Dedifferentiated amniotic fluid mesenchymal stem cell (primary cell): Measurements from ENCODE around the gene SPACDR.
A peak's percentile ranks its signal among the peaks of the same experiment; 100 is the strongest.
"Not testable (repeated sequence)": the region's sequence is repeated elsewhere in the genome, so short reads cannot be mapped to it uniquely, and the experiment has no call there.

ENCODE experiments used
- DNase-seq: peaks from one replicate; pipeline ENCODE4 v3.0.0-alpha.2; 2016; ENCODE audit errors: extremely low spot score

SPACDR gene

DNA sequence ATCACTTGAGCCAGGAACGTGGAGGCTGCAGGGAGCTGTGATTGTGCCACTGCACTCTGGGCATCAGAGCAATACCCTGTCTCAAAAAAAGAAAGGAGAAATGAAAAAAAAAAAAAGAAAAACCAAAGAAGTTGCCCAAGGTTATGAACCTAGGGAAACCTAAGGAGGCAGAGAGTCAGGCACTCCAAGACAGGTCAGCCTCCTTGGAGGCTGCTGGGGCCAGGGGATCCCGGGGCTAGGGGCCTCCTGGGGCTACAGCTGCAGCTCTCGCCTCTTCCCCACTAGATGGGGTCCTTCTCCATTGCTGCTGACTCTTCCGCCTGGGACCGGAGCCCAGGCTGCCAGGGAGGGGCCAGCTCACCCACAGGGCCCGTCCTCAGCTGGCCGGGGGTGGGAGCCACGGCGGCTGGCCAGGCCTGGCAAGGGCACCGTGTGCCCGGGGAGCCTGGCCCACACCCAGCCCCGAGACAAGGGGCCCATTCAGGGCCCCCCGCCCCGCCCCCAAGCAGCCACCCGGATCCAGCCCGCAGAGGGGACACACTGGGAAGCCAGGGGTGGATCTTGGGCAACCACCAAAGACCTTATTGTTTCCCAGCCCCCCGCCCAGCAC lies 1.7 kb upstream of the SPACDR start:
- peak; percentile 80 for DNase-seq

- no peak for DNase-seq
These were observed 1.2 kb upstream of the SPACDR start for GRCh38 chr7:100465299-100465698.

DNA sequence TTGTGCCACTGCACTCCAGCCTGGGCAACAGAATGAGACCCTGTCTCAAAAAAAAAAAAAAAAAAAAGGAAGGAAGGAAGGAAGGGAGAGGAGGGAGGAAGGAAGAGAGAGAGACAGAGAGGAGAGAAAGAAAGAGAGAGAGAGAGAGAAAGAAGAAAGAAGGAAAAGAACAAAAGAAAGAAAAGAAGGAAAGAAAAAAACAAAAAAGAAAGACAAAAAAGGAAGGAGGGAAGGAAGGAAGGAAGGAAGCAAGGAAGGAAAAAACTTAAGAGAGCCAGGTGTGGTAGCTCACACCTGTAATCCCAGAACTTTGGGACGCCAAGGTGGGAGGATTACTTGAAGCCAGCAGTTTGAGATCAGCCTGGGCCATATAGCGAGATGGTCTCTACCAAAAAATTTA lies 731 bp upstream of the SPACDR start:
- no peak for DNase-seq

GRCh38 chr7:100457033-100457432 lies 7.0 kb downstream of the SPACDR start:
- no peak for DNase-seq

GRCh38 chr7:100456562-100456961 lies 7.5 kb downstream of the SPACDR start:
- DNase-seq: no peak

GRCh38 chr7:100455206-100455605 lies 8.9 kb downstream of the SPACDR start:
- no peak for DNase-seq

- not testable (repeated sequence) for DNase-seq
These were observed 10.2 kb downstream of the SPACDR start for GRCh38 chr7:100453854-100454253.

DNA sequence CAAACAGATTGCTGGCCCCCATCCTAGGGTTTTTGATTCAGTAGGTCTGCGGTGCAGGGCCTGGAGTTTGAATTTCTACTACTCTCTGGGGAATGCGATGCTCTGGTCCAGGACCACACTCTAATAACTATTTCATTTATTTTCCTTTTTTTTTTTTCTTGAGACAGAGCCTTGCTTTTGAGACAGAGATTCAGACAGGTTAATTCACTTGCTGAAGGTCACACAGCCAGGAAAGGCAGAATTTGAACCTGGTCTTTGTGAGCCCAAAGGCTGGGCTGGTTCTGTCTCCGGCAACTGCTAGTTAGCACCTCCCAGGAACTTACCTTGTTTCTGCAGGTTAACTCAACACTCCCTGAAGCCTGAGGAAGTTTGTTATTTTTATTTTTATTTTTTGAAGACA lies 11.5 kb downstream of the SPACDR start:
- no peak for DNase-seq

DNA sequence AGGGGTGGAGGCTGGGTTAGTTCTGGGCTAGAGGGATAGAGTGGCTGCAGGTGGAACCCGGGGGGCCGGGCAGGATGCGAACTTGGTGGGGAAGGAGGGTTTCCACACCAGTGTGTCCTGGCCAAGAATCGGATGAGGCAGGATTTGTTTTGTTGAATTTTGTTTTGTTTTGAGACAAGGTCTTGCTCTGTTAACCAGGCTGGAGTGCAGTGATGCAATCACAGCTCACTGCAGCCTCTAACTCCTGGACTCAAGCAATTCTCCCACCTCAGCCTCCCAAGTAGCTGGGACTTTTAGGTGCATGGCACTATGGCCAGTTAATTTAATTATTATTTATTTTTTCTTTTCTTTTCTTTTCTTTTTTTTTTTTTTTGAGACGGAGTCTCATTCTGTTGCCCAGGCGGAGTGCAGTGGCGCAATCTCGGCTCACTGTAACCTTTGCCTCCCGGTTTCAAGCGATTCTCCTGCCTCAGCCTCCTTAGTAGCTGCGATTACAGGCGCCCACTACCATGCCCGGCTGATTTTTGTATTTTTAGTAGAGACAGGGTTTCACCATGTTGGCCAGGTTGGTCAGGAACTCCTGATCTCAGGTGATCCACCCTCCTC lies 14.8 kb downstream of the SPACDR start:
- no peak for DNase-seq

DNA sequence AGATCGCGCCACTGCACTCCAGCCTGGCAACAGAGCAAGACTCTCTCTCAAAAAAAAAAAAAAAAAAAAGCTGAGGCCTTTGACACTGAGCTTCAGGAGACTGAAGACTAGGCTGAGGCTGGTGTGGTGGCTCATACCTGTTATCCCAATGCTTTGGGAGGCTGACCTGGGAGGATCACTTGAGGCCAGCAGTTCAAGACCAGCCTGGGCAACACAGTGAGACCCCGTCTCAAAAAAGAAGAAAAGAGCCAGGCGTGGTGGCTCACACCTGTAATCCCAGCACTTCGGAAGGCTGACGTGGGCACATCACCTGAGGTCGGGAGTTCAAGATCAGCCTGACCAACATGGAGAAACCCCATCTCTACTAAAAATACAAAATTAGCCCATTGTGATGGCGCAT lies 16.7 kb downstream of the SPACDR start:
- DNase-seq: not testable (repeated sequence)

GRCh38 chr7:100446040-100446439 lies 18.0 kb downstream of the SPACDR start:
- no peak for DNase-seq

DNA sequence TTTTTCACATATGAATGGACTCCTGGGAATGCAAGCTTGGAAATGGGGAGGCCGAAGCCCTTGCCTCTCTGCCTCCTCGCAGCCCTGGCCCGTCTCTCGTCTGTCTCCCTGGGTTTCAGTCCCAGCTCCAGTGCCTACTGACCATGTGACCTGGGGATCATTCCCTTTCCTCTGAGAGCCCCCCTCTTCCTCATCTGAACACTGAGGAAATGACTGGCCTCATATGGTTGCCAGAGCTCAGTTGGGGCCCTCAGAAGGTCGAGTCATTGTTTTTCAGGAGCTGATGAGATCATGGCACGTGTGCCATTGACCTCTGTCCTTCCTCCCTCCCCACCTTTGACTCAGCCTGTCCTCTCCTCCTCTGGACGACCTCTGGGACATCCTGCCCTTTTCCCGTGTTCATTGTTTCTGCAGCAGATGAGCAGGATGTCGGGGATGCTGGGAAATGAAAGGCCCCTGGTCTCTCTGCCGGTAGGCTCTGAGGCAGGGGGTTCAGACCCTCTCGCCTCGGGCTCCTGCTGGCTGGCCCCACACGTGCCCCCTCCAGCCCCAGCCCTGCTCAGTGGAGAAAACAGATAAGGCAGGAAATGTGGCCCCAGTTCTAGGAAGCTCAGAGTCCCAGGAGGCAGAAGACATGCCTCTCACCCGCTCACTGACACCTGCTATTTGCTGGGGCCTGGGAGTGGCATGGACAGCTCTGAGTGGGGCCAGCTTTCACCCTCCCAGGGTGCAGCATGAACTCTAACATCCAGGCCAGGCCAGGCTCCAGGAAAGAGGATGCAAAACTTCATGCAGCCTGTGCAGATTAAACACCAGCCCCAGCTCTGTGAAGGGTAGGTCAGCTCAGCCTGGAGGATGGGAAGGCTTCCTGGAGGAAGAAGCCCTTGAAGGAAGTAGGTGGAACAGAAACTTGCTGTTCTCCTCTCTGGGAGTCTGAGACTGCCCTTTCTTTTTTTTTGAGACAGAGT lies 19.5 kb downstream of the SPACDR start:
- DNase-seq: no peak

- no peak for DNase-seq
These were observed 20.8 kb downstream of the SPACDR start for GRCh38 chr7:100443096-100443840.

DNA sequence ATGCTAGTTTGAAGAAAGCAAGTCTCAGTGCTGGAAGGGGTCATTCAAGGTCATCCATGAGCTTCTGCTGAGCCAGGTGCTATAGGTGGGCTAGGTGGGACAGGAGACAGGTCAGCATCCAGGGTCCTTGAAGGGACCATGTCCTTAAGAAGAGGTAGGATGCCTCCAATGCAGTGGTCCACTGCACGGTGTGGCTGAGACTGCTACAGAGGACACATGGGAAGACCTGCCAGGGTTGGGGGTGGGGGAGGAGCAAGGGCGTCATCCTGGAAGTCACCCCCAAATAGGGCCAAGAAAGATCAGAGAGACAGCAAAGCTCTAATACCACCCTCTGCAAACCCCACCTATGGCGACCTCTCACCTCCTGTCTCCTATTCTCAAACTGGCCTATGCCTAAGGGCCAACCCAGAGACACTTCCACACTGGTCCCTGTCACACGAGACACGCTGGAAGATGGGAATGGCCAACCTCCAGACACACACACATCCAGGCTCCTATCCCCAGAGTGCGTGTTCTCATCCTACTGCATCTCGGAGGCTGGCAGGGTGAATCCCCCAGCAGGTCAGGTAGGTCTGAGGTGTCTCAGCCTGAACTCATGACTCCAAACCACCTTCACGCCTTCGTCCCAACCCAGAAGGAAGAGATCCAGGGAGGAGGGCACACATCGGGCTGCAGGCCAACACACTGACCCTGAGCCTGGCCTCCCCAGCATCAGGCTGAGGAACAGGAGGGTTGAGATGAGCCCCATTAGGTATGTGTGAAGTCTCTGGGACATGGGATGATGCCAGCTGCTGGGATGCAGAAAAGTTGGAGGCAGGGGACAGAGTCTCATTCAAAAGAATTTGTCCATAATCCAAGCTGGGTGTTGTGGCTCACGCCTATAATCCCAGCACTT lies 22.2 kb downstream of the SPACDR start:
- DNase-seq: no peak

GRCh38 chr7:100439244-100439643 lies 24.8 kb downstream of the SPACDR start:
- DNase-seq: not testable (repeated sequence)

GRCh38 chr7:100438731-100439130 lies 25.3 kb downstream of the SPACDR start:
- not testable (repeated sequence) for DNase-seq

- DNase-seq: no peak
These were observed 25.9 kb downstream of the SPACDR start for GRCh38 chr7:100438172-100438571.

- DNase-seq: no peak
These were observed 26.6 kb downstream of the SPACDR start for GRCh38 chr7:100437150-100438100.

DNA sequence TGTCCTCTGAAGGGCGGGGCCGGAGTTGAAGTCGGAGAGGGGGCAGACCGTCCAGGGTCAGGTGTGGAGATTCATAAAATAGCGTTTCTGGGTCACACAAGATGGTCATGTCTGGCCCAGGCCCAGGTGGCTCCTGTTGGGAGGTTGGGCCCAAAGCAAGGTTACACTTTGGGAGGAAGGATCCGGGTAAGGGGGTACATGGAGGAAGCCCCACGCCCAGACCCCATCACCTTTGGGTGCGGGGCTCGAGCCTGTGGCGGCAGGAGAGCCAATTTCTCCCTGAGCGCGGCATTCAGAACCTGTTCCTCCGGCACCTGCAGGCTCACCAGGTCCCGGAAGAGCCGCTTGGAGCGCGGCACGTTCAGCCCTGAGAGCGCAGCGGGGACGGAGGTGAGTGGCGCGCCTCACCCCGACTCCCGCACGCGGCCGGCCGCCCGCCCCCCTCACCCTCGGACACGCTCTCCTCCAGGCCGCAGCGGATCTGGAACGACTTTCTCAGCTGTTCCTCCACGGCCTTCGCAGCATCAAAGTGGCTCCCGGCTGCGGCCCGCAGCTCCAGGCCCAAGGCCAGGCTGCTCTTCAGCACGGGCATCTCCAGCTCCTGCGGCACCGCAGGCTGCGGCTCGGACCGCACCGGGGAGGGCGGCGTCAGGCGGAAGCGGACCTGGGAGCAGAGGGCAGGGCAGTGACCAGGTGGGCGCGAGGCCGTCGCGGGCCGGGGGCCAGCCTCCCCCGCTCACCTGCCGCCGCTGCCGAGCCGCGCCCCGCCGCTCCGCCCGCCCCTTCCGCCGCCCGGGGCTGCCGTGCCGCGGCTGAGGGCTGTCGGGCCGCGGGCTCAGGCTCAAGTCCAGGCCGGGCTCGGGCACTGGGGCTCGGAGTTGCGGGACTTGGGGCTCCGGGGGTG lies 28.4 kb downstream of the SPACDR start:
- DNase-seq: peak; percentile 15
